Smooth muscle cell of the pulmonary artery (primary cell): Measurements from ENCODE around the gene ZHX3. TPM values are rescaled to one million over a fixed set of nuclear protein-coding genes. Genes with fewer than 3 reads are reported as not detected.

Experiments
- total RNA-seq: library from RNA; depleted of rRNA; stranded (reverse); fragments of >200 nt; gene quantifications from 2 replicates; pipeline ENCODE4 v1.2.3, GENCODE V29; 2014

ZHX3 gene, protein sequence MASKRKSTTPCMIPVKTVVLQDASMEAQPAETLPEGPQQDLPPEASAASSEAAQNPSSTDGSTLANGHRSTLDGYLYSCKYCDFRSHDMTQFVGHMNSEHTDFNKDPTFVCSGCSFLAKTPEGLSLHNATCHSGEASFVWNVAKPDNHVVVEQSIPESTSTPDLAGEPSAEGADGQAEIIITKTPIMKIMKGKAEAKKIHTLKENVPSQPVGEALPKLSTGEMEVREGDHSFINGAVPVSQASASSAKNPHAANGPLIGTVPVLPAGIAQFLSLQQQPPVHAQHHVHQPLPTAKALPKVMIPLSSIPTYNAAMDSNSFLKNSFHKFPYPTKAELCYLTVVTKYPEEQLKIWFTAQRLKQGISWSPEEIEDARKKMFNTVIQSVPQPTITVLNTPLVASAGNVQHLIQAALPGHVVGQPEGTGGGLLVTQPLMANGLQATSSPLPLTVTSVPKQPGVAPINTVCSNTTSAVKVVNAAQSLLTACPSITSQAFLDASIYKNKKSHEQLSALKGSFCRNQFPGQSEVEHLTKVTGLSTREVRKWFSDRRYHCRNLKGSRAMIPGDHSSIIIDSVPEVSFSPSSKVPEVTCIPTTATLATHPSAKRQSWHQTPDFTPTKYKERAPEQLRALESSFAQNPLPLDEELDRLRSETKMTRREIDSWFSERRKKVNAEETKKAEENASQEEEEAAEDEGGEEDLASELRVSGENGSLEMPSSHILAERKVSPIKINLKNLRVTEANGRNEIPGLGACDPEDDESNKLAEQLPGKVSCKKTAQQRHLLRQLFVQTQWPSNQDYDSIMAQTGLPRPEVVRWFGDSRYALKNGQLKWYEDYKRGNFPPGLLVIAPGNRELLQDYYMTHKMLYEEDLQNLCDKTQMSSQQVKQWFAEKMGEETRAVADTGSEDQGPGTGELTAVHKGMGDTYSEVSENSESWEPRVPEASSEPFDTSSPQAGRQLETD
- 21.3 and 29.0 TPM in 2 replicates for total RNA-seq

DNA sequence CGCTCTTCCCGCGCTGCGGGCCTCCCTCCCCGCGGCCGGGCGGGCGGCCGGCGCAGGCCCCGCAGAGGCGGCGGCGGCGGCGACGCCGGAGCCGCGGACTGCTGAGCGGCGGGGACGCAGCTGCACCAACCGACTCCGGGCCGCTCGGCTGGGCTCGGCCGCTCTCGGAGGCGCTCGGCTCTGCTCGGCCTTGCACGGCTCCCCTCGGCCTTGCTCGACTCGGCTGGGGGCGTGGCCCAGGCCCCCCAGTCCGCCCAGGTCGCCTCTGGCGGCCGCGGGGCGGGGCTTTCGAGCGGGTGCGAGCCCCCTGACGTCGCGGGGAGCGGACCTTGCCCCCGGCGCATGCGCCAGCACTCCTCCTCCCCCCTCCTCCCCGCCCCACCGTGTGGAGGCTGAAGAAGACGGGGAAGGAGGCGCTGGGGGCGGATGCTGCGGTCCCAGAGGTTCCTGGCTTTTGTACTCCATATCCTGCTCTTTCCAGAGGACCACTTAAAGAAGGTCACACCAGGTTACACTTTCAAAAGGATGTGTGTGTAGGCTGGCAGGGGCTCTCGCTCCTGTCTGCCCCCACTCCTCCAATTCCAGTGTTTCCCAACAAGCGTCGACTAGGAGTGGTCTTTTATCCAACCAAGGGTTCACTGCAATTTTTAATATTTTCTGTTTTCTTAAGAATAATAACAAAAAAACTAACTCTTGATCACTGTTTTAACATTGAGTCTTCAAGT is at the start of gene ZHX3:
ZHX3 (minus strand) TSS at position 186 of the 725 bp plus-strand sequence. CDS start 112,815 bp downstream, outside the sequence.

DNA sequence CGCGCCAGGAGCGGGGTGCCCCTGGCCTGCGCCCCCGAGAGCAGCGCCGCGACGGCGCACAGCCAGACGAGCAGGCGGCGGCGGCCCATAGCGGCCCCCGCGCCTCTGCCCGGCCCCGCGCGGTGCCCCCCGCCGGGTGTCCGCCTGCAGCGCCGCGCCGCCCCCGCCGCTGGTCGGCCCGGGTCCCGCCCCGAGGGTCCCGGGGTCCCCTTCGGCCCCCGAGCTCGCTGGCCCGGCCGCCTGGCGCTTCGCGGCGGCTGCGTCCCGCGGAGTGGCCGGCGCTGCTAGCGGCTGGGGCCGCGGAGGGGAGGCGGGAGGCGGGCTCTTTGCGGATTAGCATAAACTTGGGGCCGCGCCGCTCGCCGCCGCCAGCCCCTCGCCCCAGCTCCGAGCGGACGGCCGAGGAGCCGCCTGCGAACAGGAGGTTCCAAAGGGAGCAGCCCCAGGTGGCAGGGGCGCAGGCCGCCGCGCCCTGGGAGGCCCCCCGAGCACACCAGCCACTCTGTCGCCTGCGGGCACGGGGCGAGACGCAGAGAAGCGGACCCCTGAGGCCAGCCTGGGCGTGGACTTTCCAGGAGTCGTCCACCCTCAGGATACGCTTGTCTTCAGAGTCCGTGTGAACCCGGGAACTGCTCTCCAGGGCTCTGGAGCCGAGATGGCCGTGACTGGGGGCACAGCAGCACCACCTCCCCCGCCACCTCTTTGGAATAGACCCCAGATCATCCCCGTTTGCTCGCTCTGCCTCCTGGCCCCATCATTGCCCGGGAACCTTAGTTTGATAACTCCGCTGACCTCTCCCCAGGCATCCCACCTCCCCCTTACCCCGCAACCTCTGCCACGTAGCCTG is 49.2 kb upstream of the ZHX3 start, which contains the start of gene EMILIN3:
EMILIN3 (minus strand) TSS at position 273 of the 847 bp plus-strand sequence; CDS start at position 89, 184 bp downstream.

DNA sequence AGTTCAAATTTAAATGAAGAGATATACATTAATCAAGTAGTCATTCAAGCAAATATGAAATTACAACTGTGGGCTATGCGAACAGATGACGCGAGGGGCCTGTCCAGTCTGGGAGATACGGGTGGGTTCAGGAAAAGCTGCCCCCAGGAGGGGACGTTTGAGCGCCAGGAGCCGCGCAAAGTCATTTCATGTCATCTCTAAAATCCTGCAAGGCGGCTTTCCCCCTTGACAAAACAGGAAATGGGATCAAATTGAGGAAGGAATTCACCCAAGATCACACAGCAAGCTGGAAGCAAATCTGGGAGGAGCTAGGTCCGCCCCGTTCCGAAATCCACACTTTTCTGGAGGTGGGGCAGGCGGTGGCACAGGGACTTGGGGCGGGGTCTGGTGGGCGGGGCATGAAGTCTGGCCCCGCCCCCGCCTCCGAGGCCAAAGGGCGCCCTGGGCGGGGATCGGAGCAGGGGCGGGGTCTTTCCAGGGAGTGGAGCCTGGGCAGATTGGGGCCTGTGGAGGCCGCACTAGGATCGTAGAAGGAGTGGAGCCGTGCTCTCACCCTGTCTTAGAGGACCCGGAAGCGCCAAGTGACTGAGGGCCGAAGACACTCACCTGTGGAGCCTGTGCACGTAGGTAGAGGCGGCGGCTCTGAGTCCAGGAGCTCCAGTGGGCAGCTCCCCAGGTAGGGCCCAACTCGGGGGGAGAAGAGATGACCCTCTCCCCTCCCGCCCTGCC is 23.0 kb upstream of the ZHX3 start, which contains the start of gene LPIN3:
LPIN3 (plus strand) TSS at position 495 of the 729 bp plus-strand sequence. CDS start 4,983 bp downstream, outside the sequence.

DNA sequence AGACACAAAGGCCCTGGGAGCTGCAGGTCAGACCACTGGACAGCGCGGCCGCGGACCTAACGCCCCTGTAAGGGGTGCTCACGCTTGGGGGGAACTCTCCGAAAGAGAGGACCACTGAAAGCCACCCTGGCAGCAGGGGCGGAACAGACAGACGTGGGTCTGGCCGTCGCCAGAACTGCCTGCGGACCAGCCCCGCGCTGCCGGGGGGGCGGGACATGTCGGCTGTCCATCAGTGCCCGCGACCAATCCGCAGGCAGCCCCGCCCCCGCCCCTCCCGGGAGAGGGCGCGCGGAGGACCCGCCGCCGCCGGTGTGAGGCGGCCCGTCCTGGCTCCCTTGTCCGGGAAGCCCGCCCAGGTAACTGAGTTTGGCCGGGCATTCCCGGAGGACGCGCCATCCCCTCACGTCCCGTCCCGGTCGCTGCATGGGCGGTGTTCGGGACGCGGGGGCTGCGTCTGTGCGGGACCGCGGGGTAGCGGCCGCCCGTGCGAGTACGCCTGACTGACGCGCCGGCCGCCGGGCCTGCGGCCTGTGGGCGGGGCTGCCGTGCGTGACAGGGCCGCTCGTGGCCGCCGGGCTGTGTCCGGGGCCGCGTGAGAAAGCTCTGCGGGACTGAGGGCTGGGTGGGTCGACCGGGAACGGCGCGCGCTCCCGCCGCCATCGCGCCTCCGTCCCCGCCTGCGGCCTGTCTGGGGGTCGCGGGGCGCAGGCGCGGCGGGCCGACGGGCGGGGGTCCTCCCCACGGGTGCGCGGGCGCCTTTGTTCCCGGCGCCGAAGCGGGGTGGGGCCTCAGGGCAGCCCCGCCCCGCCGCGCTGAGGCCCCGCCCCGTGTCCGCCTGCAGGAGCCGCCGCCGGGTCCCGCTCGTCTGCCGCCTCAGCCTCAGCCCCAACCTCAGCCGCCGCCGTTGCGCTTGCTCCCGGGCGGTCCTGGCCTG is 180.6 kb downstream of the ZHX3 start, which contains the start of gene PLCG1:
PLCG1 (plus strand) TSS at position 864 of the 934 bp plus-strand sequence. CDS start 99 bp downstream, outside the sequence.

Other genes starting within 250 kb of the ZHX3 start
- gene PLCG1, start 180.2 kb downstream of the ZHX3 start, total RNA-seq: 71.7 and 123 TPM in 2 replicates
- 7.0 and 8.3 TPM in 2 replicates for gene LPIN3, start 23.1 kb upstream of the ZHX3 start, total RNA-seq
- under 0.01 TPM in 1 of 2 replicates, not detected in the other for gene EMILIN3, start 49.1 kb upstream of the ZHX3 start, total RNA-seq